H1 (cell line): ENCODE data around the gene ZSWIM6. TPM values are rescaled to one million over a fixed set of nuclear protein-coding genes. Genes with fewer than 3 reads are reported as not detected.

Experiments used
- BRCA1 ChIP-seq: IDR thresholded peaks from 2 replicates; pipeline ENCODE4 v1.6.1; 2012; ENCODE audit warnings: low read depth, low read length, improper control_type of control experiment
- CEBPB ChIP-seq: IDR thresholded peaks from 2 replicates; pipeline ENCODE4 v1.6.1; 2012; ENCODE audit warnings: low read depth, low read length
- CHD1 ChIP-seq: IDR thresholded peaks from 2 replicates; pipeline ENCODE4 v1.6.1; 2012; ENCODE audit warnings: low read depth, low read length, improper control_type of control experiment
- FOSL1 ChIP-seq: IDR thresholded peaks from 2 replicates; pipeline ENCODE4 v1.6.1; 2011; ENCODE audit warnings: mild to moderate bottlenecking, low read depth, low read length, moderate library complexity; ENCODE audit not compliant: insufficient read depth
- HDAC6 ChIP-seq: IDR thresholded peaks from one replicate; pipeline ENCODE4 v1.7.1; 2012; ENCODE audit warnings: low read depth, mild to moderate bottlenecking, inconsistent platforms, low read length, moderate library complexity
- JUN ChIP-seq: IDR thresholded peaks from 2 replicates; pipeline ENCODE4 v1.6.1; 2011; ENCODE audit warnings: low read depth, mild to moderate bottlenecking, improper control_type of control experiment, low read length
- KDM1A ChIP-seq: fragments of 200-600, 300-600 bp; sonication (generic); IDR thresholded peaks from 2 replicates; pipeline ENCODE4 v1.7.1; 2016; ENCODE audit warnings: mild to moderate bottlenecking, low read length, borderline replicate concordance
- KDM4A ChIP-seq: IDR thresholded peaks from one replicate; pipeline ENCODE4 v1.7.1; 2012; ENCODE audit warnings: low read depth, mild to moderate bottlenecking, moderate library complexity, low read length, inconsistent platforms; ENCODE audit not compliant: severe bottlenecking
- MAFK ChIP-seq: IDR thresholded peaks from 2 replicates; pipeline ENCODE4 v1.6.1; 2012; ENCODE audit warnings: low read depth, mild to moderate bottlenecking, improper control_type of control experiment, low read length
- POLR2AphosphoS5 ChIP-seq: IDR thresholded peaks from 2 replicates; pipeline ENCODE4 v1.6.1; 2011; ENCODE audit warnings: low read depth, low read length
- RFX5 ChIP-seq: IDR thresholded peaks from 2 replicates; pipeline ENCODE4 v1.6.1; 2011; ENCODE audit warnings: low read depth, low read length, improper control_type of control experiment, borderline replicate concordance
- RNF2 ChIP-seq: fragments of 200-900, 300-1000 bp; sonication (generic); IDR thresholded peaks from 2 replicates; pipeline ENCODE4 v1.7.1; 2016; ENCODE audit warnings: borderline replicate concordance, low read depth, mild to moderate bottlenecking, antibody characterized with exemption, low read length; ENCODE audit not compliant: poor library complexity, severe bottlenecking; ENCODE audit errors: missing control alignments
- RXRA ChIP-seq: IDR thresholded peaks from 2 replicates; pipeline ENCODE4 v1.6.1; 2011; ENCODE audit warnings: low read depth, mild to moderate bottlenecking, low read length, moderate library complexity; ENCODE audit not compliant: insufficient read depth
- SIN3A ChIP-seq, 2 experiments: IDR thresholded peaks in 1 of 2; conservative IDR thresholded peaks in 1 of 2; 2 replicates each; pipeline ENCODE4 v1.6.1; 2011 to 2012; ENCODE audit warnings: low read length in 2 of 2, improper control_type of control experiment in 1 of 2, low read depth in 1 of 2, mild to moderate bottlenecking in 1 of 2
- SP1 ChIP-seq: IDR thresholded peaks from 2 replicates; pipeline ENCODE4 v1.6.1; 2011; ENCODE audit warnings: low read depth, low read length
- SP4 ChIP-seq: IDR thresholded peaks from 2 replicates; pipeline ENCODE4 v1.6.1; 2012; ENCODE audit warnings: low read length, inconsistent platforms
- SUZ12 ChIP-seq: fragments of 200-600 bp; sonication (generic); IDR thresholded peaks from 2 replicates; pipeline ENCODE4 v1.6.1; 2012; ENCODE audit warnings: mild to moderate bottlenecking, inconsistent platforms, low read length, moderate library complexity, mixed read lengths
- TAF1 ChIP-seq: IDR thresholded peaks from 2 replicates; pipeline ENCODE4 v1.6.1; 2011; ENCODE audit warnings: mild to moderate bottlenecking, low read depth, low read length
- TAF7 ChIP-seq: optimal IDR thresholded peaks from 2 replicates; pipeline ENCODE3; 2011; ENCODE audit warnings: low read depth, mild to moderate bottlenecking, inconsistent platforms, low read length, moderate library complexity, borderline replicate concordance
- YY1 ChIP-seq: IDR thresholded peaks from 2 replicates; pipeline ENCODE4 v1.6.1; 2011; ENCODE audit warnings: low read depth, mild to moderate bottlenecking, low read length
- polyA plus RNA-seq, 7 experiments: library from polyadenylated mRNA; depleted of rRNA in 3 of 7; stranded (reverse) in 5 of 7; unstranded in 2 of 7; fragments of >200 nt in 5 of 7; fragments of 200-250 nt in 2 of 7; gene quantifications; 1 replicate in 5 of 7; 2 replicates in 1 of 7; 4 replicates in 1 of 7; pipeline versions ENCODE4 v1.2.1 to v1.2.3, GENCODE V29; 2011 to 2013; ENCODE audit warnings: missing spikeins in 2 of 7, mixed read lengths in 2 of 7
- total RNA-seq: library from RNA; stranded (reverse); fragmentation: NEBNext Ultra II Directional; extraction: Animal tissue kit (Norgen Biotek cat#: 25700); gene quantifications from 2 replicates; pipeline ENCODE4 v1.2.1, GENCODE V29; 2021
- TF ChIP-seq, protein P1 (sequence below): IDR thresholded peaks from 2 replicates; pipeline ENCODE4 v1.6.1; 2012; ENCODE audit warnings: inconsistent platforms
- TF ChIP-seq, protein P2 (sequence below): IDR thresholded peaks from 2 replicates; pipeline ENCODE4 v1.6.1; 2011; ENCODE audit warnings: low read depth, mild to moderate bottlenecking, low read length; ENCODE audit not compliant: insufficient read depth

Gene ZSWIM6
- total and polyA plus RNA-seq, 2 of the 8 experiments (the other 6 are each of a cell fraction or from before 2014, with no cell fraction given), result 7.9 to 12.4 TPM

DNA sequence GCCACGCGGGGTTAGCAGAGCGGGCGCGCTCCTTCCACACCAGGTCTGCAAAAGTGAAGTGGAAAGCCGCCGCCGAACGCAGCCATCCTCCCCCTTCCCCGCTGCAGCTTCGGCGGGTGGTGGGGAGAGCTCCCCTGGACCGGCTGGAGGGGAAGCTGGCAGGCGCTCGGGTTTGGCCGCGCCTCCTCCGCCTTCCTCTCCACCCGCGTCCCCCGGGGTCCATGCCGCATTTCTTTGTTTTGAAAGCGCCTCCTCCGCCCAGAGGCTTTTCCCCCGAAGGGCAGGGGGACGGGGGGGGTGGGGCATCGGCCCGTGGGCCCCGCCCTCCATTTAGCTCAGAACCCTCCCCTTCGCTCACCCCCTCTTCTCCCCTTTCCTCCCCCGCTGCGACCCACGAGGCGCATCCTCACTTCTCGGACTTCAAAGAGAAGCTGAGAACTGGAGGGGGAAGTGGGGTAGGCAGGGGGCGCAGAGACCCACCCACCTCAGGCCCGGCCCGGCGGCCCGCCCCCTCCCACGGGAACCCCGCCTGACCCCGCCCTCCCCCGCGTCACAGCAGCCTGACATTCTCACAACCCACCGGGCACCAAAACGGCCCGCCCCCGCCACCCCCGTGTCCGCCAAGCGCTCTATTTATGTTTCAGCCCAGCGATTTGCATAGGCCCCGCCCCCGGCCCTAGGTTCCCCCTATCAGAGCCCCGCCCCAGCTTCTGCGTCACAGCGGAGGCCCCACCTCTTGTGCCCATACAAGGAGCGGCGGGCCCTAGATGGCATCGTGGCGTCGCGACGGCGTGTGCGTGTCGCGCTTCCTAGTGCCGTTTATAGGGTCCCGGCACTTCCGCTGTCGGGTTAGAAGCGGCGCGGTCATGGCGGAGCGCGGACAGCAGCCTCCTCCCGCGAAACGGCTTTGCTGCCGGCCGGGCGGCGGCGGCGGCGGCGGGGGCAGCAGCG lies at the start of gene ZSWIM6 (continued):
- TF ChIP-seq, protein P1, sequence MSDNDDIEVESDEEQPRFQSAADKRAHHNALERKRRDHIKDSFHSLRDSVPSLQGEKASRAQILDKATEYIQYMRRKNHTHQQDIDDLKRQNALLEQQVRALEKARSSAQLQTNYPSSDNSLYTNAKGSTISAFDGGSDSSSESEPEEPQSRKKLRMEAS, result peak; percentile 30
- TF ChIP-seq SIN3A (conservative IDR thresholded peaks at IDR 0.05 in 1 of 2, IDR thresholded peaks at IDR 0.05 in 1 of 2; ENCODE audit: low read depth in 1 of 2, low read length in 2 of 2) (peak; percentile 18 to 64; a peak in 1 of 4 replicates), HDAC6 (no peak), JUN (no peak), RNF2 (no peak), RFX5 (no peak), MAFK (no peak), RXRA (no peak), CHD1 (no peak), CEBPB (no peak), KDM4A (peak; percentile 66), KDM1A (no peak), YY1 (peak; percentile 41; the same call in 1 of the 2 replicates), SUZ12 (0 out of 2 replicates have a peak, but pooled peaks have one; percentile 8), TAF1 (peak; percentile 100), POLR2AphosphoS5 (peak; percentile 96), TAF7 (peak; percentile 98), FOSL1 (no peak), SP1 (peak; percentile 62; the same call in 1 of the 2 replicates), BRCA1 (no peak), SP4 (no peak)
- TF ChIP-seq, protein P2, sequence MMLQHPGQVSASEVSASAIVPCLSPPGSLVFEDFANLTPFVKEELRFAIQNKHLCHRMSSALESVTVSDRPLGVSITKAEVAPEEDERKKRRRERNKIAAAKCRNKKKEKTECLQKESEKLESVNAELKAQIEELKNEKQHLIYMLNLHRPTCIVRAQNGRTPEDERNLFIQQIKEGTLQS, result no peak
